ENCODE measurements around the gene IL6R. TPM values are rescaled to one million over a fixed set of nuclear protein-coding genes. Genes with fewer than 3 reads are reported as not detected.
A peak's percentile ranks its signal among the peaks of the same experiment; 100 is the strongest.

Gene IL6R
- total RNA-seq, 1 donor from 2014 or later: 1.6 TPM

- H3K27ac Mint-ChIP-seq: no peak overlapping the region
These were observed 48.6 kb downstream of the IL6R start for GRCh38 chr1:154453574-154454352.

DNA sequence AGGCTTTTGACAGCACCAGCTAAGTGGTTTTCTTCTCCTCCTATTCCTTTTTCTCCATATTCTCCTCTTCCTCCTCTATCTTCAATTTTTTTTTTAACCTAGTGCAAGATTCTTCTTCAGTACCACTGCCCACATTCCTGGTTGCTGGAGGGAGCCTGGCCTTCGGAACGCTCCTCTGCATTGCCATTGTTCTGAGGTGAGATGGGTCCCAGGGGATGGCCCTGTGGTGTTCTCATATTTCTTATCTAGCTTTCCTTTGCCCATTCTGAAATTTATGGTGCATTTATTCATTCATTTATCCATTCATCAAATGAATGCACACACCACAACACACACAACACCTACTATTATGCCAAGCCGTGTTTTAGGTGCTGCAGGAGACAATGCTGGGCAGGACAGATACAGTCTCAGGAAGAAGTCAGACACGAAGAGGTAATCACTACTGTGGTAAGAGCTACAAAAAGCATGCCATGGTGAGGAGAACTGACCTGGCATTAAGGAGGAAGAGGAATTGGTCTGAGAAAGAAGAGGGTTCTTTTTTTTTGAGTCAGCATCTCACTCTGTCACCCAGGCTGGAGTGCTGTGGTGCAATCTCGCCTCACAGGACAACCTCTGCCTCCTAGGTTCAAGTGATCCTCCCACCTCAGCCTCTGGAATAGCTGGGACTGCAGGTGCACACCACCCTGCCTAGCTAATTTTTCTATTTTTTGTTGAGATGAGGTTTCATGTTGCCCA is 49.4 kb downstream of the IL6R start:
- no peak overlapping the region for H3K4me3 Mint-ChIP-seq (ENCODE audit: low read depth)
- no peak for DNase-seq (ENCODE audit: low spot score)
- H3K27me3 Mint-ChIP-seq (ENCODE audit: low read depth): peaks cover 36% of the 10 kb centered on the region
- peaks cover 22% of the 10 kb centered on the region for H3K4me1 Mint-ChIP-seq (ENCODE audit: low read depth)
- H3K27ac Mint-ChIP-seq: no peak overlapping the region
- intact Hi-C loops (cut with micrococcal nuclease): no loop called here
- H3K9me3 Mint-ChIP-seq: no peaks in the 10 kb centered on the region
- peaks cover 27% of the 10 kb centered on the region for H3K36me3 Mint-ChIP-seq (ENCODE audit: low read depth)

More at GRCh38 chr1:154453574-154454352, 48.6 kb downstream of the IL6R start:
- H3K9me3 Mint-ChIP-seq: no peaks in the 10 kb centered on the region
- intact Hi-C loops (cut with micrococcal nuclease): no loop called here
- peaks cover 27% of the 10 kb centered on the region for H3K36me3 Mint-ChIP-seq (ENCODE audit: low read depth)
- H3K4me3 Mint-ChIP-seq (ENCODE audit: low read depth): no peak overlapping the region
- peaks cover 22% of the 10 kb centered on the region for H3K4me1 Mint-ChIP-seq (ENCODE audit: low read depth)
- H3K27me3 Mint-ChIP-seq (ENCODE audit: low read depth): peaks cover 37% of the 10 kb centered on the region
- no peak for DNase-seq (ENCODE audit: low spot score)

DNA sequence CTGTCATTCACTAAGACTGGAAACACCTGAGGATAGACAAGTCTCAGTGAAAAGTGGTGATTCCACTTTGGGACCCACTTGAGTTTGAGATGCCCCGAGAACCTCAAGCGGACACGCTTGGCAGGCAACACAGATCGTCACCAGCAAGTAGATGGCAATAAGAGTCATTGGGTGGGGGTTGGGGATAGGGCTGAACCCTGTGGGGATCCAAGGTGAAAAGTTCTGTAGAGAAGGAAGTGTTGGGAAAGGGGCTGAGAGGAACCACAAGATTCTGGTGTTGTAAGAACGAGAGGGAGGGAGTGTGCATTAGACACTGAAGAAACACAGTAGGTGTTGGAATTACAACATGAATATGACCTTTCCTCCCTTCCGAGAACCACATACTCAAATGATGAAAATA is 51.5 kb downstream of the IL6R start:
- Mint-ChIP-seq H3K9me3 (no peaks in the 10 kb centered on the region), H3K4me3 (ENCODE audit: low read depth) (no peak overlapping the region), H3K27ac (no peak overlapping the region), H3K4me1 (ENCODE audit: low read depth) (peaks cover 29% of the 10 kb centered on the region), H3K36me3 (ENCODE audit: low read depth) (peaks cover 27% of the 10 kb centered on the region), H3K27me3 (ENCODE audit: low read depth) (peaks cover 26% of the 10 kb centered on the region)
- no peak for DNase-seq (ENCODE audit: low spot score)
- intact Hi-C loops (cut with micrococcal nuclease): no loop called here

- DNase-seq (ENCODE audit: low spot score): no peak
- H3K36me3 Mint-ChIP-seq (ENCODE audit: low read depth): peaks cover 15% of the 10 kb centered on the region
- H3K9me3 Mint-ChIP-seq: no peaks in the 10 kb centered on the region
- intact Hi-C loops (cut with micrococcal nuclease): no loop called here
- no peak overlapping the region for H3K4me3 Mint-ChIP-seq (ENCODE audit: low read depth)
- H3K4me1 Mint-ChIP-seq (ENCODE audit: low read depth): peaks cover 34% of the 10 kb centered on the region
- no peak overlapping the region for H3K27ac Mint-ChIP-seq
- peaks cover 6% of the 10 kb centered on the region for H3K27me3 Mint-ChIP-seq (ENCODE audit: low read depth)
These were observed 53.9 kb downstream of the IL6R start for GRCh38 chr1:154459080-154459479.

GRCh38 chr1:154460695-154461260 is 55.6 kb downstream of the IL6R start:
- intact Hi-C loops (cut with micrococcal nuclease): loop anchor here (5.0 kb wide), 1 partner anchor 123 kb away; no protein-coding TSS in a partner anchor
- Mint-ChIP-seq H3K4me3 (ENCODE audit: low read depth) (no peak overlapping the region), H3K27me3 (ENCODE audit: low read depth) (peaks cover 5% of the 10 kb centered on the region), H3K4me1 (ENCODE audit: low read depth) (peaks cover 34% of the 10 kb centered on the region), H3K36me3 (ENCODE audit: low read depth) (peaks cover 6% of the 10 kb centered on the region), H3K27ac (no peak overlapping the region), H3K9me3 (no peaks in the 10 kb centered on the region)
- DNase-seq (ENCODE audit: low spot score): no peak

GRCh38 chr1:154463512-154463990 is 58.4 kb downstream of the IL6R start:
- Mint-ChIP-seq H3K27me3 (ENCODE audit: low read depth) (no peaks in the 10 kb centered on the region), H3K4me1 (ENCODE audit: low read depth) (peaks cover 57% of the 10 kb centered on the region), H3K9me3 (no peaks in the 10 kb centered on the region), H3K36me3 (ENCODE audit: low read depth) (no peaks in the 10 kb centered on the region), H3K27ac (peak overlapping the region; percentile 67), H3K4me3 (ENCODE audit: low read depth) (peak overlapping the region; percentile 11)
- intact Hi-C loops (cut with micrococcal nuclease): loop anchor here (1.0 to 5.0 kb wide), 4 partner anchors 24 to 126 kb away; no protein-coding TSS in a partner anchor
- peak; percentile 66 for DNase-seq (ENCODE audit: low spot score)

DNA sequence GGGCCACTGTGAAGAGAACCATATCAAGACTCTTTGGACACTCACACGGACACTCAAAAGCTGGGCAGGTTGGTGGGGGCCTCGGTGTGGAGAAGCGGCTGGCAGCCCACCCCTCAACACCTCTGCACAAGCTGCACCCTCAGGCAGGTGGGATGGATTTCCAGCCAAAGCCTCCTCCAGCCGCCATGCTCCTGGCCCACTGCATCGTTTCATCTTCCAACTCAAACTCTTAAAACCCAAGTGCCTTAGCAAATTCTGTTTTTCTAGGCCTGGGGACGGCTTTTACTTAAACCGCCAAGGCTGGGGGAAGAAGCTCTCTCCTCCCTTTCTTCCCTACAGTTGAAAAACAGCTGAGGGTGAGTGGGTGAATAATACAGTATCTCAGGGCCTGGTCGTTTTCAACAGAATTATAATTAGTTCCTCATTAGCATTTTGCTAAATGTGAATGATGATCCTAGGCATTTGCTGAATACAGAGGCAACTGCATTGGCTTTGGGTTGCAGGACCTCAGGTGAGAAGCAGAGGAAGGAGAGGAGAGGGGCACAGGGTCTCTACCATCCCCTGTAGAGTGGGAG is 60.6 kb downstream of the IL6R start:
- Mint-ChIP-seq H3K4me3 (ENCODE audit: low read depth) (no peak overlapping the region), H3K9me3 (no peaks in the 10 kb centered on the region), H3K27ac (no peak overlapping the region), H3K27me3 (ENCODE audit: low read depth) (no peaks in the 10 kb centered on the region), H3K4me1 (ENCODE audit: low read depth) (peaks cover 53% of the 10 kb centered on the region), H3K36me3 (ENCODE audit: low read depth) (no peaks in the 10 kb centered on the region)
- no peak for DNase-seq (ENCODE audit: low spot score)
- intact Hi-C loops (cut with micrococcal nuclease): no loop called here

GRCh38 chr1:154466206-154466605 is 61.1 kb downstream of the IL6R start:
- Mint-ChIP-seq H3K9me3 (no peaks in the 10 kb centered on the region), H3K27ac (no peak overlapping the region), H3K4me1 (ENCODE audit: low read depth) (peaks cover 49% of the 10 kb centered on the region), H3K4me3 (ENCODE audit: low read depth) (no peak overlapping the region), H3K27me3 (ENCODE audit: low read depth) (no peaks in the 10 kb centered on the region), H3K36me3 (ENCODE audit: low read depth) (no peaks in the 10 kb centered on the region)
- intact Hi-C loops (cut with micrococcal nuclease): no loop called here
- DNase-seq (ENCODE audit: low spot score): no peak

DNA sequence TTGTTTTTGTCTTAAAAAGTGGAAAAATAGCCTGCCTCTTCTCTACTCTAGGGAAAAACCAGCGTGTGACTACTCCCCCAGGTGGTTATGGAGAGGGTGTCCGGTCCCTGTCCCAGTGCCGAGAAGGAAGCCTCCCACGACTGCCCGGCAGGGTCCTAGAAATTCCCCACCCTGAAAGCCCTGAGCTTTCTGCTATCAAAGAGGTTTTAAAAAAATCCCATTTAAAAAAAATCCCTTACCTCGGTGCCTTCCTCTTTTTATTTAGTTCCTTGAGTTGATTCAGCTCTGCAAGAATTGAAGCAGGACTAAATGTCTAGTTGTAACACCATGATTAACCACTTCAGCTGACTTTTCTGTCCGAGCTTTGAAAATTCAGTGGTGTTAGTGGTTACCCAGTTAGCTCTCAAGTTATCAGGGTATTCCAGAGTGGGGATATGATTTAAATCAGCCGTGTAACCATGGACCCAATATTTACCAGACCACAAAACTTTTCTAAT is 61.8 kb downstream of the IL6R start:
- peaks cover 46% of the 10 kb centered on the region for H3K4me1 Mint-ChIP-seq (ENCODE audit: low read depth)
- H3K4me3 Mint-ChIP-seq (ENCODE audit: low read depth): no peak overlapping the region
- no peak overlapping the region for H3K27ac Mint-ChIP-seq
- H3K27me3 Mint-ChIP-seq (ENCODE audit: low read depth): no peaks in the 10 kb centered on the region
- H3K9me3 Mint-ChIP-seq: no peaks in the 10 kb centered on the region
- H3K36me3 Mint-ChIP-seq (ENCODE audit: low read depth): no peaks in the 10 kb centered on the region
- no peak for DNase-seq (ENCODE audit: low spot score)
- intact Hi-C loops (cut with micrococcal nuclease): no loop called here

- intact Hi-C loops (cut with micrococcal nuclease): no loop called here
- Mint-ChIP-seq H3K27me3 (ENCODE audit: low read depth) (no peaks in the 10 kb centered on the region), H3K4me3 (ENCODE audit: low read depth) (no peak overlapping the region), H3K27ac (no peak overlapping the region), H3K4me1 (ENCODE audit: low read depth) (peaks cover 44% of the 10 kb centered on the region), H3K9me3 (no peaks in the 10 kb centered on the region), H3K36me3 (ENCODE audit: low read depth) (no peaks in the 10 kb centered on the region)
- no peak for DNase-seq (ENCODE audit: low spot score)
These were observed 62.4 kb downstream of the IL6R start for GRCh38 chr1:154467434-154468102.

GRCh38 chr1:154468535-154469250 is 63.5 kb downstream of the IL6R start:
- no peaks in the 10 kb centered on the region for H3K36me3 Mint-ChIP-seq (ENCODE audit: low read depth)
- no peaks in the 10 kb centered on the region for H3K9me3 Mint-ChIP-seq
- no peak overlapping the region for H3K4me3 Mint-ChIP-seq (ENCODE audit: low read depth)
- no peak for DNase-seq (ENCODE audit: low spot score)
- no peak overlapping the region for H3K27ac Mint-ChIP-seq
- intact Hi-C loops (cut with micrococcal nuclease): no loop called here
- no peaks in the 10 kb centered on the region for H3K27me3 Mint-ChIP-seq (ENCODE audit: low read depth)
- peaks cover 36% of the 10 kb centered on the region for H3K4me1 Mint-ChIP-seq (ENCODE audit: low read depth)

Measured in activated T-helper 2 cell treated with anti-CD3 and anti-CD28 coated beads, Interferon-gamma antibody, Interleukin-2, Interleukin-4, amounts not matched to agents 10 μg/mL and 5 μg/mL and 100 μg/mL, durations not matched to agents 14 hours and 24 hours and 36 hours (primary cell).